MCF 10A (cell line): ENCODE results near the gene GCLM. TPM values are rescaled to one million over a fixed set of nuclear protein-coding genes. Genes with fewer than 3 reads are reported as not detected.
A peak's percentile ranks its signal among the peaks of the same experiment; 100 is the strongest.

Experiments
- BruUV-seq: library from RNA; stranded (reverse); fragments of 400-500 nt; replicated peaks from 2 replicates; lab custom pipeline; 2021; lab: Mats Ljungman, UMichigan
- CTCF ChIA-PET: fragments of 300-600 bp; sonication (Branson Sonifier 250); formaldehyde crosslinking; extraction: SDS; loops from one replicate; lab custom pipeline; 2021; ENCODE audit warnings: antibody characterized with exemption, inconsistent platforms; lab: Yijun Ruan, JAX
- POLR2A ChIA-PET: fragments of 300-600, 350-650 bp; sonication (Branson Sonifier 250); formaldehyde crosslinking; extraction: SDS; loops from one replicate; lab custom pipeline; 2020; ENCODE audit warnings: antibody characterized with exemption, inconsistent platforms; lab: Yijun Ruan, JAX
- DNase-seq: peaks from one replicate; pipeline ENCODE4 v3.0.0-alpha.2; 2018; ENCODE audit not compliant: unreplicated experiment
- H3K27ac Mint-ChIP-seq: one replicate; pipeline ENCODE4 v1.8.0; 2022; ENCODE audit warnings: mild to moderate bottlenecking, low read depth, mixed read lengths; ENCODE audit not compliant: unreplicated experiment
- H3K27me3 Mint-ChIP-seq: one replicate; pipeline ENCODE4 v1.8.0; 2022; ENCODE audit warnings: mixed read lengths; ENCODE audit not compliant: insufficient read depth, unreplicated experiment
- H3K36me3 Mint-ChIP-seq: one replicate; pipeline ENCODE4 v1.8.0; 2022; ENCODE audit warnings: mild to moderate bottlenecking, moderate library complexity, mixed read lengths; ENCODE audit not compliant: insufficient read depth, unreplicated experiment
- H3K4me1 Mint-ChIP-seq: one replicate; pipeline ENCODE4 v1.8.0; 2022; ENCODE audit warnings: mixed read lengths; ENCODE audit not compliant: insufficient read depth, unreplicated experiment
- H3K4me3 Mint-ChIP-seq: one replicate; pipeline ENCODE4 v1.8.0; 2022; ENCODE audit warnings: mild to moderate bottlenecking, moderate library complexity, mixed read lengths; ENCODE audit not compliant: unreplicated experiment
- H3K9me3 Mint-ChIP-seq: one replicate; pipeline ENCODE4 v1.8.0; 2022; ENCODE audit warnings: mixed read lengths; ENCODE audit not compliant: unreplicated experiment
- intact Hi-C: fragments of 100-400 bp; cut with micrococcal nuclease; formaldehyde crosslinking; loops from 2 replicates; pipeline ENCODE4 v1.14.1; 2022
- total RNA-seq: library from RNA; stranded (reverse); gene quantifications from 2 replicates; pipeline ENCODE4 v1.2.3, GENCODE V29; 2022
- TF ChIP-seq, protein P1 (sequence below): fragments of 200-600 bp; IDR thresholded peaks from one replicate; pipeline ENCODE4 v1.8.0; 2022; ENCODE audit warnings: antibody characterized with exemption, mild to moderate bottlenecking; ENCODE audit not compliant: unreplicated experiment

Gene GCLM
- total RNA-seq, 1 experiment from 2014 or later, result 21.3 TPM

DNA sequence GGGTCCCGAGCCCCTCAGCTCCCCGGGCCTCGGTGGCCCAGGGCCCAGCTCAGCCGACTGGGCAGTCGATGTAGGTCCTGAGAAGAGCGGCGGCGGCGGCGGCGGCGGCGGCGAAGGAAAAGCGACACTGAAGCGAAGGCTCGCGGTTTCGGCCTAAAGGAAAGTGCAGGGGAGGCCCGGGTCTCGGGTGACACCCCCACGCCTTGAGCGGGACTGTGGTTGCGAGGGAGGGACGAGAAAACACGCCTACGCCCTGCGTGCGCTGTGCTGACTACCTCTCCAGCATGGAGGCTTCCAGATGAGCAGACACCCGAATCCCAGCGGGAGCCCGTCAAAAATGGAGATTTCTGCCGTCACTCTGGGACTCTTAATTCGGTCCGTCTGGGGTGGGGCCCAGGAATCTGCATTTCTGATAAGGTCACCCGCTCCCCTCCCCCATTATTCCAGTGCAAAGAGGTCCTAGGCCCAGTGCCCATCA lies 61.4 kb downstream of the GCLM start:
- CTCF ChIA-PET, result interaction anchor here (0.5 to 1.3 kb wide), 7 partner anchors 27 to 768 kb away, joined by 3 to 4 read pairs (median 3); no protein-coding TSS in a partner anchor
- BruUV-seq, result TSS peak; percentile 44
- no peaks in the 10 kb centered on the region for H3K9me3 Mint-ChIP-seq

DNA sequence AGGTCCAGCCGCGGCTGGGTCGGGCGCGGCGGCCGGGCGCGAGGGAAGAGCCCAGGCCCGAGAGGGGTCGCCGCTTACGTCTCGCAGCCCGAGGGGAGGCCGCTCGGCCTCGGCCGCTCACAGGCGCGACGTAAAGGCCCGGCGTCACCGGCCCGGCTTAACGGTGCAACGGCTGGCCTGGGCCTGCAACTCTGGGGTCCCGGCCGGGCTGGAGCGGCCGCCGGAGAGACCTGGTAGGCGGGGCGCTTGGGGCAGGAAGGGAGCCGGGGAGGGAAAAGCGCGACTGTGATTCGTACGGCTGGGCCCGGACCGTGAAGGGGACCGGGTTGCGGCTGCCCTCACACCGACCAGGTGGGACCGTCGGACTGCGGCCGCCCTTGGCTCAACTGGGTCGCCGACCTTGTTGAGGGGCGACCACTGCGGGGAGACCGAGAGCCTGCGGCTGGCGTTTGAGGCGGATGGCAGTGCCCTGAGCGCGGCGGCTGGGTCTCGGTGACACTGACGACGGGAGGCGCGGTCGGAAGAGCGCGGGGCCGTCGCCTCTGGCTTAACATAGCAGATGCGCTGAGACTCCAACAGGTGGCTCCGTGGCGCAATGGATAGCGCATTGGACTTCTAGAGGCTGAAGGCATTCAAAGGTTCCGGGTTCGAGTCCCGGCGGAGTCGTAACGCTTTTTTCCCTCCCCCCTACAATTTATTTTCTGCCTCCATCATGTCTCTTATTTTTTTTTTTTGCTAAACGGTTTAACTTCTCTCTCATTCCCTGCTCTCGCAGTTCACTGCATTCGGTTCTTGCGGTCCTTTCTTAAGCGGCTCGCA lies 62.0 kb downstream of the GCLM start:
- peak overlapping the region; percentile 92 for H3K27ac Mint-ChIP-seq
- TF ChIP-seq, protein P1, sequence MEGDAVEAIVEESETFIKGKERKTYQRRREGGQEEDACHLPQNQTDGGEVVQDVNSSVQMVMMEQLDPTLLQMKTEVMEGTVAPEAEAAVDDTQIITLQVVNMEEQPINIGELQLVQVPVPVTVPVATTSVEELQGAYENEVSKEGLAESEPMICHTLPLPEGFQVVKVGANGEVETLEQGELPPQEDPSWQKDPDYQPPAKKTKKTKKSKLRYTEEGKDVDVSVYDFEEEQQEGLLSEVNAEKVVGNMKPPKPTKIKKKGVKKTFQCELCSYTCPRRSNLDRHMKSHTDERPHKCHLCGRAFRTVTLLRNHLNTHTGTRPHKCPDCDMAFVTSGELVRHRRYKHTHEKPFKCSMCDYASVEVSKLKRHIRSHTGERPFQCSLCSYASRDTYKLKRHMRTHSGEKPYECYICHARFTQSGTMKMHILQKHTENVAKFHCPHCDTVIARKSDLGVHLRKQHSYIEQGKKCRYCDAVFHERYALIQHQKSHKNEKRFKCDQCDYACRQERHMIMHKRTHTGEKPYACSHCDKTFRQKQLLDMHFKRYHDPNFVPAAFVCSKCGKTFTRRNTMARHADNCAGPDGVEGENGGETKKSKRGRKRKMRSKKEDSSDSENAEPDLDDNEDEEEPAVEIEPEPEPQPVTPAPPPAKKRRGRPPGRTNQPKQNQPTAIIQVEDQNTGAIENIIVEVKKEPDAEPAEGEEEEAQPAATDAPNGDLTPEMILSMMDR, result no peak
- ChIA-PET POLR2A (interaction anchor here (0.6 to 4.4 kb wide), 34 partner anchors 8 to 768 kb away, joined by 3 to 51 read pairs (median 6); partner anchors contain the start of genes BCAR3, DNTTIP2, DR1 and FNBP1L), CTCF (interaction anchor here (0.5 to 8.4 kb wide), 8 partner anchors 26 to 767 kb away, joined by 3 to 146 read pairs (median 3); no protein-coding TSS in a partner anchor)
- H3K36me3 Mint-ChIP-seq, result peaks cover 20% of the 10 kb centered on the region
- intact Hi-C loops, result no loop called here
- no peaks in the 10 kb centered on the region for H3K27me3 Mint-ChIP-seq
- H3K4me3 Mint-ChIP-seq, result peak overlapping the region; percentile 96
- no peaks in the 10 kb centered on the region for H3K9me3 Mint-ChIP-seq
- peak; percentile 91 for DNase-seq
- peaks cover 7% of the 10 kb centered on the region for H3K4me1 Mint-ChIP-seq
- no TSS peak for BruUV-seq

More for the DNA sequence above, 61.4 kb downstream of the GCLM start:
- Mint-ChIP-seq H3K36me3 (peaks cover 20% of the 10 kb centered on the region), H3K27ac (peak overlapping the region; percentile 92), H3K4me1 (peaks cover 7% of the 10 kb centered on the region), H3K27me3 (no peaks in the 10 kb centered on the region), H3K4me3 (peak overlapping the region; percentile 96)
- TF ChIP-seq, protein P1, result no peak
- intact Hi-C loops, result no loop called here
- peak; percentile 70 for DNase-seq
- POLR2A ChIA-PET, result interaction anchor here (0.6 to 2.5 kb wide), 20 partner anchors 8 to 769 kb away, joined by 3 to 12 read pairs (median 4); partner anchors contain the start of genes DNTTIP2, DR1 and FNBP1L

DNA sequence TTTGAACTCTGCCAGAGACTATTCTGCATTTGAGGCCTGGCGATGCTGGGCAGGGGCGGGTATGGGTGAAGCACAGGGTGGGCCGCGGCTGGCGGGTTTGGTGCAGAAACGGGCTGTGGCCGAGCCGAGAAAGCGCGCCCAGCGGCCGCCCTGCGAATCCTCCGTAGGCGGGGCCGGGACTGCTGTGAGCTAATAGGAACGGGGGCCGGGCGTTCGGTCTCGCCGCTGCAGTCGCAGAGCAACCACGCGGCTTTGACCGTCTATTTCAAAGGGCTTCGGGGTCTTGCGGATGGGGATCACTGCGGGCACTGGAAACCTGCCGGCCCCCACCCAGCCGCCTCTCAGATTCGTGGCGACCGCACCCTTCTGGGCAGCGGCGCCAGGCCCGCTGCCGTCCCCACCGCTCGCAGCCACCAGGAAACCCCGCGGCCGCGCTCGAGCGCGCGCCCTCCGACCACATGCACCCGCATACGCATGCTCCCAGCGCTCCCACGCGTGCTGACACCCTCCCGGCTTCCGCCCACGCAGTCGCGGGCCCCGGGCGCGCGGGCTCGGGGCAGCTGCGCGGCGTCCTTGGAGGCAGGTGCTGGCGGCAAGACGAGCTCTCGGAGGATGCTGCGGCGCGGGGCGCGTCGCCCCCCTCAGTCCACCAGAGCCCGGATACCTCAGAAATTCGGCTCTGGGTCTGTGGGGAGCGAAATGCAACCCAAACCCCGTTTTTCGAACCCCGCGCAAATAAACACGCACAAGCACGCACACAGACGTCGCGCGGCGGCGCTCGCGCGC lies 62.8 kb downstream of the GCLM start:
- peak overlapping the region; percentile 92 for H3K27ac Mint-ChIP-seq
- ChIA-PET POLR2A (interaction anchor here (0.6 to 4.4 kb wide), 56 partner anchors 11 to 937 kb away, joined by 3 to 51 read pairs (median 5); partner anchors contain the start of genes BCAR3, DNTTIP2, DR1 and FNBP1L), CTCF (interaction anchor here (0.5 to 8.4 kb wide), 14 partner anchors 18 to 729 kb away, joined by 3 to 146 read pairs (median 3); no protein-coding TSS in a partner anchor)
- no TSS peak for BruUV-seq
- H3K27me3 Mint-ChIP-seq, result no peaks in the 10 kb centered on the region
- H3K9me3 Mint-ChIP-seq, result no peaks in the 10 kb centered on the region
- DNase-seq, result peak; percentile 83
- H3K36me3 Mint-ChIP-seq, result peaks cover 20% of the 10 kb centered on the region
- intact Hi-C loops, result no loop called here
- TF ChIP-seq, protein P1, result no peak
- H3K4me3 Mint-ChIP-seq, result peak overlapping the region; percentile 96
- peaks cover 7% of the 10 kb centered on the region for H3K4me1 Mint-ChIP-seq
